CD4-positive, alpha-beta T cell treated with Interleukin-21 for 1 hour (primary cell): Measurements from ENCODE around the gene HDAC2.
"Not testable (repeated sequence)": the region's sequence is repeated elsewhere in the genome, so short reads cannot be mapped to it uniquely, and the experiment has no call there.

Source experiments
- DNase-seq: peaks from one replicate; pipeline ENCODE4 v3.0.0-alpha.2; 2020

The HDAC2 gene

GRCh38 chr6:113970805-113971676, at the start of gene HDAC2:
HDAC2 (minus strand) TSS chr6:113971148; CDS start chr6:113970908, 240 bp downstream.
- DNase-seq: peak; percentile 88

GRCh38 chr6:114020196-114020595, 49.2 kb upstream of the HDAC2 start:
- no peak for DNase-seq

- not testable (repeated sequence) for DNase-seq
These were observed 46.2 kb upstream of the HDAC2 start for GRCh38 chr6:114017146-114017545.

- DNase-seq: not testable (repeated sequence)
These were observed 43.2 kb upstream of the HDAC2 start for GRCh38 chr6:114014106-114014505.

- DNase-seq: peak; percentile 4
These were observed 40.5 kb upstream of the HDAC2 start for GRCh38 chr6:114011486-114011885.

- DNase-seq: no peak
These were observed 39.6 kb upstream of the HDAC2 start for GRCh38 chr6:114010540-114010939.

GRCh38 chr6:114009192-114009591, 38.2 kb upstream of the HDAC2 start:
- no peak for DNase-seq

- DNase-seq: no peak
These were observed 37.4 kb upstream of the HDAC2 start for GRCh38 chr6:114008331-114008730.

GRCh38 chr6:114007516-114007915, 36.6 kb upstream of the HDAC2 start:
- DNase-seq: peak; percentile 37

GRCh38 chr6:114001354-114001753, 30.4 kb upstream of the HDAC2 start:
- no peak for DNase-seq

GRCh38 chr6:114000069-114000468, 29.1 kb upstream of the HDAC2 start:
- no peak for DNase-seq

GRCh38 chr6:113999284-113999683, 28.3 kb upstream of the HDAC2 start:
- DNase-seq: no peak

GRCh38 chr6:113998811-113999210, 27.9 kb upstream of the HDAC2 start:
- no peak for DNase-seq

- DNase-seq: no peak
These were observed 26.2 kb upstream of the HDAC2 start for GRCh38 chr6:113997116-113997515.

- DNase-seq: no peak
These were observed 24.7 kb upstream of the HDAC2 start for GRCh38 chr6:113995634-113996033.

- peak; percentile 53 for DNase-seq
These were observed 24.0 kb upstream of the HDAC2 start for GRCh38 chr6:113994934-113995342.

GRCh38 chr6:113989675-113990074, 18.7 kb upstream of the HDAC2 start:
- DNase-seq: no peak

- DNase-seq: not testable (repeated sequence)
These were observed 11.7 kb upstream of the HDAC2 start for GRCh38 chr6:113982675-113983074.

GRCh38 chr6:113982055-113982550, 11.2 kb upstream of the HDAC2 start:
- no peak for DNase-seq

- DNase-seq: peak; percentile 12
These were observed 10.1 kb upstream of the HDAC2 start for GRCh38 chr6:113980937-113981554.

- no peak for DNase-seq
These were observed 9.0 kb upstream of the HDAC2 start for GRCh38 chr6:113979937-113980336.

- DNase-seq: no peak
These were observed 7.2 kb upstream of the HDAC2 start for GRCh38 chr6:113978084-113978675.

- no peak for DNase-seq
These were observed 5.9 kb upstream of the HDAC2 start for GRCh38 chr6:113976806-113977205.

GRCh38 chr6:113971741-113972140, 793 bp upstream of the HDAC2 start:
- DNase-seq: no peak
